Stimulated activated CD8-positive, alpha-beta memory T cell treated with anti-CD3 and anti-CD28 coated beads, Interleukin-15, amount 100 ng/mL, for 4 hours (primary cell): ENCODE data around the gene SPATA46.
"Not testable (repeated sequence)": the region's sequence is repeated elsewhere in the genome, so short reads cannot be mapped to it uniquely, and the experiment has no call there.

Source experiments
- DNase-seq, 2 donors: peaks; one replicate each; pipeline ENCODE4 v3.0.0-alpha.2; 2020; ENCODE audit warnings: low read depth in 2 of 2

SPATA46 gene

DNA sequence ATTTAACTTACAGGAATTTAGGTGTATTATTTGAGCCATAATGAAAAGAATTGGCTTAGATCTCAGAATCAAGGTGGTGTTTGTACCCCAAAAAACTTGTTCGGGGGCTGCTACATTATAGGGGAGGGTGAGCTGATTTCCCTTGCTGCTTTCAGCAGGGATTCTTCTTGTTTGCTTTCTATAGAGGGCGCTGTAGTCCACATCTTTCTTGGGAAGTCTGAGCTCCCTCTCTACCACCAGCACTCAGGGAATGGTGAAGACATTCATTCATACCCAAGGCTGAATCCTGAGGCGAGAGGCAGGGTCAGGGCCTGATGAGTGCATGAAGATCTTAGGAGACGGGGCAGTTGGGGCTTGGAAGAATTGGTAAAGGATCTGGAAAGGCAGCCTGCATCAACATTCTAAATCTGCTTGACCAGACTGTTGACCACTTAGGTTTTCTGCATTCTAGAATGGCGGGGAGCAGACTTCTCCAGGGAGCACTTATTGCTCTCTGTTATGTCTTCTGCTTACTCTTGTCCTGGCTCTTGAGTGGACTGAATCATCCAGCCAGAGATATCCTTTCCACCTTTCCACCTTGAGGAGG lies 18.9 kb downstream of the SPATA46 start:
- DNase-seq = no peak

DNA sequence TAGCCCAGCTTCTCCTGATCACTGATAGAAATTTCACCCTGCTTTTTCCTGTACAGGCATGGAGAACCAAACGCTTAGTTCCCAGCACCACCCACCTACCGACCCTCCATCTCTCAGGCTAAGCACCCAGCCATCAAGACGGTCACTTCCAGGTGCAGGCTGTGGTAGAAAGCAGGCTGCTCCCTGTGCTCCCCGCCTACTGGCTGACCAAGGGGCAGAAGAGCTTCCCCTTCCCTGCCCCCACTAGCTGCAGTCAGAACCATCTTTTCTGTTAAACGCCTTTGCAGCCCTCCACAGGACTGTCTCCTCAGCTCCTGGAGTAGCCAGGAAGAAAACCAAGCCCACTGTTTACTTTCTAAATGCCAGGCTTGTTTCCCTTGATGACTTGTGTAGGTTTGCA lies 23.0 kb downstream of the SPATA46 start:
- no peak for DNase-seq

DNA sequence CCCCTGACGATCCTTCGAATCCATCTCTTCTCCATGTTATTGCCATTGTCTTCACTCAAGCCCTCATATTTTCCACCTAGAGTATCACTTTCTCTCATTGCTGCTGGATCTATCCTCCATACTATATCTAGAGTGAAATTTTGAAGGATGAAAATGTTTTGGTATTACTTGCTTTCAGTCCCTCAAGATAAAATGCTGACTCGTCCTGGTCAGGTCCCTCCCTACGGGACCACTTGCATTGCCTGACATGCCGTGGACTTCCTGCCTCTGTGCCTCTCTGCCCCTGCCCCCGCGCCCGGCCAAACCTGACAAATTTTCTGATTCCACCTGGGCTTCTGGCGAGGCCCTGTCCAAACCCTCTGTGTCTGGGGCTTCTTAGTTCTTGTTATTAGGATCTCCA lies 23.6 kb downstream of the SPATA46 start:
- no peak for DNase-seq

DNA sequence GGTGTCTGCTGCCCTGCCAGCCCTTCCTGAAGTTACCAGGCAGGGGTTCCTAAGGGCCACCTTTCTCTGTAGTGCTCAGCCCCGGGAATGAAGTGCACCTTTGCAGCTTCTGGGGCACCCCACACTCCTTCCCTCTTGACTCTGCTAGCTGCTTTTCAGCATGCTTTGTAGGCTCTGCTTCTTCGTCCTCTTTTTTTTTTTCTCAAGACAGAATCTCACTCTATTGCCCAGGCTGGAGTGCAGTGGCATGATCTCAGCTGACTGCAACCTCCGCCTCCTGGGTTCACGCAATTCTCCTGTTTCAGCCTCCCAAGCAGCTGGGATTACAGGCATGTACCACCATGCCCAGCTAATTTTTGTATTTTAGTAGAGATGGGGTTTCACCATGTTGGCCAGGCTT lies 24.8 kb downstream of the SPATA46 start:
- DNase-seq = not testable (repeated sequence)

DNA sequence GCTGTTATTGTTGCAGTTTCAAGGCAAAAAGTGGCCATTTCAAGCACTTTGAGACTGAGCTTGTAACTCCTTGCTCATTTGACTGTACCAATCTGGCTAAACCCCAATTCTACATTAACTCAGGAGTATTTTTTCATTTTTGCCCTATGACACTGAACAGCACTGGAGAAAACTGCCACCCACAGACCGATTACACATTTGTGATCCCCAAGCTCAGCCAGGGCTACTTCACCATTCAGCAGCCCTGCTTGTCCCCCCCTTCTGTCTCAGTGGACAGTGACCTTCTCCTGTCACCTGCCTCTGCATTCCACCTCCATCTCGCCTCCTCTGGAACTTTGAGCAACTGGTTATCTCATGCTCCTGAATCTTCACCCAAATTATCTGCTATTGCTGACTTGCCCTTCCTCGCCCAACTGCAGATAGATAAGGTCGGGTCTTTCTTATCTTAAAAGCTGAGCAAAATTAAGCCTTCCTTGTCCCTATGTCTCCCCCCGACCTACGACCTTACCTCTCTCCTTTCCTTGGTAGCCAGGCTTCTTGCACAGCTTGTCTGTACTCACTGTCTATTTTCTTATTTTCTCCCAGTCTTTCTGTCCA lies 25.3 kb downstream of the SPATA46 start:
- no peak for DNase-seq

DNA sequence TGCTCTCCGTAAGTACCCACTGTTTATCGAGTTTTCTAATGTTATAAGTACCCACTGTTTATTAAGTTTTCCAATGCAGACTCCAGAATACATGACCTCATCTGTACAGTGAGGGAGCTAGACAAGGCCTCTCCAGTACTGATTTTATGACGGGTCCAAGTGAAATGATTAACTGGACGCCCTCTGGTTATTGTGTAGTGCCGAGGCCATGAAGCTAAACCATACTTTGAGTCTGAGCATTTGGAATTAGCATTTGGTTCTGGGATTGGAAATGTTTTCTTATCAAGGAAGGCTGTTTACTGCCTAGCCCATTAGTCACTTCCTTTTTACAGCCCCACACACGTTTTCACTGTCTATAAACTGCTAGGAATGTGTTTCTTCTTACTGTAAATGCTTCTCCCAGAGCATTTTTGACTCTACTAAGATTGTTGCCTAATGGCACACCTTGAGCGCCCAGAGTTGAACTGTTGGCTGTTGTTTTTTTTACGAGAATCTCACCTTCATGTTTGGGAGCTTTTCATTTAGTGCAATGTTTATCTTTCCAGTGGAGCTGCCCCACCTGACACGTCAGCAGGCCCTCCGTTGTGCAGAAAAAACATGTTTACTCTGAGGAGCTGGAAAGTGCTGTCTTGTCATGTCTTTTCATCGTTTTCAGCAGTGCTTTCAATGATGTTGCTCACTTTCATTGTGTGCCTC lies 26.9 kb downstream of the SPATA46 start:
- no peak for DNase-seq

DNA sequence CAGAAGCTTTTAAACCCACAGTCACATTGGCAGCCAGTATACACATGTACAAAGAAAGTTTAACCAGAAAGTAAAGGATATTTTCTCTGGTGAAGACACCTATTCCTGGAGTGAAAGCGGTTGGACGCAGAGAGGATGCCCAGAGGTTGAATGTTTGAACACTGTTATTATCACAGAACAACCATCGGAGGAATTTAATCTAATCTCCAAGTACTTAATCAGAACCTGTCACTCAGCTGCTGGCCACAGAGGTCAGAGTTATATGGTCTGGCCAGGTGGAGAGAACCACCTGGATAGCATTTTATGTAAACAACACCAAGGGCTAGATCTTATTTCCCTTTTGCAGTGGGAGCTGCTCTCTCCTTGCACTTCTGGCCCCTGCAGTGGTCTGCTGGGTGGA lies 29.4 kb downstream of the SPATA46 start:
- no peak for DNase-seq

DNA sequence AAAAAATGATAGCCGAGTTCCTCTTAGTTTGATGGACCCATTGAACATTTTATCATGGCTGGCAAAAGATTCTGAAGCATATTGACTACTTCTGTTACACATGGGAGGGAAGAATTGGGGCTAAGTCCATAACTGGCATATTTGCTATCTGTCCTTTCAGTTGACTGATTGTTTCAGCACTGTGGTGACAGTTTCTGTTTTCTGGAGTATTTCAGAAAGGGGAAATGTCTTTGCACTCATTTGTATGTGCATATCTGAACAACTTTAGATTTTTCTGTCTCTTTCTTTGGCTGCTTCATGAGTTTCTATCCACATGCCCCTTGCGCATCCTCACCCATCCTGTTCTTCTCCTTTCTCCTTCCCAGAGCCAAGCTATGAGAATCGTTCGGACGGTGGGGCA lies 33.2 kb downstream of the SPATA46 start:
- no peak for DNase-seq

DNA sequence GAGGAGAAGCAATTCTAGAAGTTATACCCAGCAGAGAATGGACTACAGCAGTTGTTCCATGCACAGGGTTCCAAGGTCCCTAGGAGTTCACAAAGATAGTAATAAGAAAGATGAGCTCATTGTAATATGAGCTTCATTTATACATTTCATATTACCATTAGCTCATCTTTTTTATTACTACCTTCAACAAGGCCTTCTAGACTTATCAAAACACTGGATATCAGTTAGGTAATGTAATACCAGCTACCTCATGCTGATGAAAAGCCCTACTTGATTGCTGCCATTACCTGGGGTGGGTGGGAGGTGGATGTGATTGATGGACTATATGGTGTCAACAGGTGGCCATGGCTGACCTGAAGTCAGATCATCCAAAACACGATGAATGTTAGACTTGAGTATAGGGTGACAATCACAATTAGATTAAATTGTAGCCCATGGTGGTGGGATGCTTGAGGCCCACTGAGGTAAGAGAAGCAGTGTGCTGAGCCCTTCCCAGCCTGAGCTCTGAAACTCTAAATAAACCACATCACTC lies 34.1 kb downstream of the SPATA46 start:
- no peak for DNase-seq

DNA sequence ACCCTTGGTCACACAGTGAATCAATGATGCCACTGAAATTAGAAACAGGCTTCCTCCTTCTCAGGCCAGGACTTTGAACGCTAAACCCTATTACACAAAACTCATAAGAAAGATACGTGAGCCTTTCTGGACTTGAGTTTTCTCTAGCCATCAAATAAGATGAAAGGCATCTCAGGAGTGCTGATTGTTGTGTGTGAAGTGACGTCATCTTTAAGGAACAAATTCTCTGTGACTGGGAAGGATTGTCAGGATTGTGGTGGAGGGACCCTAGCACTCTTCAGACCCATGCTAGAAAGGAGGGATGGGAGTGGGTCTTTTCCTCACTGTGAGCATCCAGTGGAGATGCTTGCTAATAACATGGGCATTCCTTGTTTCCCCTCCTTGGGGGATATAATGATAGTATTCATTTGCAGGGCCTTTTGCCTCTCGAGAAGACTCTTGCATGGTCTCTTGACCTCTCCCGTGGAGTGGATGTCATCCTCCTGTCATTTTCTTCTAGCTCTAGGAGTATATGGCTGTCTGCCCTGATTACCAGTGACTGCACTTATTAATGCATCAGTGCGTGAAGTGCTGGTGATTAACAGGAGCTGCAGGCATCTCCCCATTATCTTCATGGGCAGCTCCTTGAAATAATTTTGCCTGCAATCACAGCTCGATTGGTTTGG lies 39.9 kb downstream of the SPATA46 start:
- no peak for DNase-seq

DNA sequence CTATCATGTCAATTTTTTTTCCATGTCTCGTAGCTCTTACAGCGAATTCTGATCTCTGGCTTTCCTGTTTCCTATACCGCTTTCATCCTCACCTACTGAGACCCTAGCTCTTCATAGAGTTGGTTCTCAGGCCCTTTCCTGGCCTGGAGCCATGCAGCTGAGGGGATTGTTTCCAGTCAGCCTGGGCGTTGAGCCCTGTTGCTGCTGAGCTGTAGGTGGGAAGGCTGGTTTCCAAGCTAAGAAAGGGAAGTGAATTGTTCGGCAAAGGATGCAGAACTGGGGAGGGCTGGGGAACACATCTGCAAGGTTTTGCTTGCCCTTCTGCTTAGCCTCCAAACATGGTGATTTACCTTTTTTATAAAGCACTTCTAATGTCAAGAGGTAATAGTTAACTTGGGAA lies 41.5 kb downstream of the SPATA46 start:
- DNase-seq = no peak

DNA sequence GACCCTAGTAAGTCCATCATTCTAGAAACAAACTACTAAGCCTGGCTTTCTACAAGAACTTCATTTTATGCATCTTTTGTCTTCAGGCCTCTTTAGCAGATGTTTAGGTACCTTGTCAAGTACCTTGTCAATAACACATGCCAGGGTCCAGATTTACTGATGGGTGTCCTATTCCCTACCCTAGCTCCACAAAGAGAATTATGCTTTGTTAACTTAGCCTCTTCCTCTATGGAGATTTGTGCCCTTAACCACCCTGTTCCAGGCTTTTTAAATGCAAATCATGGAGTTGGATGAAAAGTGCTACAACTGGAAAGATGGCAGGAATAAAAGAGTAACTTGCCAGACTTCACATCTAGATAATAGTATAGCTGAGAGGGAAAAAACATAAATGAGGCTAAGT lies 42.7 kb downstream of the SPATA46 start:
- DNase-seq = no peak

DNA sequence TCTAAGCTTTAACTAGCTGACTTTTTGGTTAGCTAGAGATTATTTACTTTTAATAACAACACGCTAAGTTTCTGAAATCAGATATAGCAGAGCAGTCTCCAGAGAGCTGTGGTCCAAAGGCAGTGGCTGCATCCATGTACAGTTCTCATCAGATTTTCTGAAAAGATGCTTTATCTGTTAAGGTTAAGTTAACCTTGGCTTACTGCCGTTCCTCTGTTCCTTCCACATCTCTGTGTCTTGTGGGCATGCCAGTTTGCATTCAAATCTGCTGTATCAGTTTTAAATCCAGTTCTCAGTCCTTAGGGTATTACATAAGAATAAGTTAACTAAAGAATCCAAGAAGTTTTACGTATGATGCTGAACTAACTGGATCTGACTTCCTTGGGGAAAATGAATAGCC lies 46.8 kb downstream of the SPATA46 start:
- no peak for DNase-seq

DNA sequence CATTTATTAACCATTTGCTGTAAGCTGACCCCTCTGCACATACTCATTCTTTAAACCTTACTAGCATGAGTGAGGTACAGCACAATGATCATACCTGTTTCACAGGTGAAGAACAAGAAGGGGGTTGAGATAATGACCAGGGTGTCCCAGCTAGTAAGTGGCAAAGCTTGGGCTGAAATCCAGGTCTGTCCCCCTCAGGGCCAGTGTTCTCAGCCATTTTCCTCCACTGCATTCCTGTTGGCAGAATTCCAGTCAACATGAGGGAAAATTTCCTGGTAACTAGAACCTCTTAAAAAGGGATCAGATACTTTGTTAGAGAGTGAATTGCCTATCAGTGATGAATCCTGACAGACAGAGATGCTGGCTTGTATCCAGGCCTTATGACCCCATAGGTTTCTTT lies 48.1 kb downstream of the SPATA46 start:
- no peak for DNase-seq

DNA sequence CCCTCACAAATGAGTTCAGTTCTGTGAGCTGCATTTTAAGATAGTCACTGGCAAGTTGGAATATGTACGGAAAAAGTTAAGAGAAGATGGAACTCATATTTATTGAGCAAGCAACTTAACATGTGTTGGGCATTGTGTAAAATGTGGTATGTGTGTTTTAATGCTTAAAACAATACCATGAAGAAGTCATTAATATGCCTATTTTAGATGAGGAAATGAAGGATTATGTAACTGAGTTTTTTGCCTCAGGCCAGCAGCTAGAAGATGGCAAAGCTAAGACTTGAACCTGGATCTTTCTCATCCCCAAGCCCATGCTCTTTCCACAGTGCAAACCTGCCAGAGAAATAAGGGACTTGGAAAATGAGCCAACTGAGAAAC lies 48.9 kb downstream of the SPATA46 start:
- no peak for DNase-seq

DNA sequence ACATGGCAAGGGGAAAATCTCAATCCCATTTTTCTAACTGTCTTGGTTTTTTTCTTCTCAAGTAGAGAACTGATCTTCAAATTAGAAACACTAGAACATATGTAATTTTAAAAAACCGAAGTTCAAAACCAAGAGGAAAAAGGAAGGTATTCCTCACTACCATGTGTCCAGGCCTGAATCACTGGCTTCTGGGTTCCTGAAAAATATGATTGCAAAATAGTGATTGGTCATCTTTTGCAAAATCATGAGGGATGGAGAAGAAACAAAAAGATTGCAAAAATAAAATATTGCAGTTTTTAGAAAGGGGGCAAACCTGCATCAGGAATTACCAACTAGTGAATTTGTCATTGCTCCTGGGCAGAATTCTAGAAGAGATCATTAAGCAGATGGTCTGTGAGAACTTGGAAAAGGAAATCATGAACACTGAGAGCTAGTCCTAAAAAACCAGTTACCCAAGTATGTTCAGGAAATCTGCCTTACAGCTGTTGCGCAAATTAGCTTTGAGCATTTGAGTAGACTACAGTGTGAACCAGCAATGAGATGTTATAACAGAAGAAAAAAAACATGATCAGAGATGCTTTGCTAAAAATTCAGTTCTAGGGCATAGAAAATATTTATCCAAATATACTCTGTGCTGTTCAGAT lies 49.4 kb downstream of the SPATA46 start:
- DNase-seq = no peak

DNA sequence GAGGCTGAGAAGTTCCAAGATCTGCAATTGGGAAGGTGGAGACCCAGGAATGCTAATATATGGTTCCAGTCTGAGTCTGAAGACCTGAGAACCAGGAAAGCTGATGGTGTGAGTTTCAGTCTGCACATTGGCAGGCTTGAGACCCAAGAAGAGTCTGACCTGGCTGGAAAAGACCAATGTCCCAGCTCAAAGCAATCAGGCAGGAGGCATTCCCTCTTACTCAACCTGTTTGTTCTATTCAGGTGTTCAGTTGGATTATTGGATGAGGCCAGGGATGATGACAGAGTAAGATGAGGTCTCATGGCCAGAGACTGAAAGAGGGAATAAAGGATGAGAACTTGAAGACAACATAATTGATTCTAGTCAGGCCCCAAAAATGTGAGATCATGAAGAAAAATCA lies 50.1 kb downstream of the SPATA46 start:
- no peak for DNase-seq

DNA sequence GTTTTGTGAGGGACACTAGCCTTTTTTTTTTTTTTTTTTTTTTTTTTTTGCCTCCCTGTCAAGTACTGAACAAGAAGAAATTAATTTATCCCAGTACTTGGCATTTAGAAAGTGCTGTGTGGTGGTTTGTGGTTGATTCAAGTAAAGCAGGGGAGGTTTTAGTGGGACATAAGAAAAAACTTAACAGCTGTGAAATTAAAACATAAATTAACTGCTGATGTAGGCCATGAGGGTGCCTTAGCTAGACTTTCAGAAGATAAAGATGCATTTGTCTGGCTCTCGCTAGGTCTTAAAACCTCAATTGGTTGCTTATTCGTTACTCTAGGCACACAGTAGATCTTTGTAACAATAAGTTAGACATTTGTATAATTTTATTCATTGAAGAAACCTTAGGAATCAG lies 52.3 kb downstream of the SPATA46 start:
- DNase-seq = no peak
